ENCODE data around the gene MCM3.

MCM3 gene

DNA sequence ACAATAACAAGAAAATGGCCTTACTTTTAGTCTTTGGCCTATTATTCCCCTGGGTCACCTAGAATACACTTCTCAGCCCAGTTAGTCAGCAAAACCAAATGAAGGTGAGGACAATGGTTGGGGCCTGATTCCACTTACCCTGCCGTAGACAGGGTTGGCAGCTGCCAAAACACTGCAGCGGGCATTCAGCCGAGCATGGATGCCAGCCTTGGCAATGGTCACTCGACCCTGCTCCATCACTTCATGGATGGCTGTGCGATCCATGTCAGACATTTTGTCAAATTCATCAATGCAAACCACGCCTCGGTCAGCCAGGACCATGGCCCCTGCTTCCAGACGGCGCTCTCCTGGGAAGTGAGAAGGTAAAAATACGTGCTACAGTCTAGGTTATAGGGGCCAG, 8.4 kb downstream of the MCM3 start:
- TF ChIP-seq CTCF (IDR thresholded peaks at IDR 0.05; ENCODE audit: low read length, missing control alignments) = no peak
- no peak overlapping the region for H3K4me3 ChIP-seq (replicated peaks; ENCODE audit: low read depth, low read length)
- DNase-seq (ENCODE audit: low read depth) = no peak

GRCh38 chr6:52271852-52272460, 12.6 kb downstream of the MCM3 start:
- TF ChIP-seq CTCF (IDR thresholded peaks at IDR 0.05; ENCODE audit: low read length, missing control alignments) = no peak
- no peak overlapping the region for H3K4me3 ChIP-seq (replicated peaks; ENCODE audit: low read depth, low read length)
- DNase-seq (ENCODE audit: low read depth) = peak; percentile 8

GRCh38 chr6:52263709-52264540, 20.6 kb downstream of the MCM3 start:
- H3K4me3 ChIP-seq (replicated peaks; ENCODE audit: low read depth, low read length) = no peak overlapping the region
- peak; percentile 72 for DNase-seq (ENCODE audit: low read depth)
- TF ChIP-seq CTCF (IDR thresholded peaks at IDR 0.05; ENCODE audit: low read length, missing control alignments) = peak; percentile 100

- TF ChIP-seq CTCF (IDR thresholded peaks at IDR 0.05; ENCODE audit: low read length, missing control alignments) = no peak
- H3K4me3 ChIP-seq (replicated peaks; ENCODE audit: low read depth, low read length) = no peak overlapping the region
- no peak for DNase-seq (ENCODE audit: low read depth)
Observed at GRCh38 chr6:52262620-52263344, 21.8 kb downstream of the MCM3 start.

GRCh38 chr6:52261229-52261628, 23.3 kb downstream of the MCM3 start:
- no peak overlapping the region for H3K4me3 ChIP-seq (replicated peaks; ENCODE audit: low read depth, low read length)
- no peak for TF ChIP-seq CTCF (IDR thresholded peaks at IDR 0.05; ENCODE audit: low read length, missing control alignments)
- DNase-seq (ENCODE audit: low read depth) = no peak

- DNase-seq (ENCODE audit: low read depth) = no peak
- H3K4me3 ChIP-seq (replicated peaks; ENCODE audit: low read depth, low read length) = no peak overlapping the region
- no peak for TF ChIP-seq CTCF (IDR thresholded peaks at IDR 0.05; ENCODE audit: low read length, missing control alignments)
Observed at GRCh38 chr6:52260634-52261033, 23.9 kb downstream of the MCM3 start.

All from fibroblast of pulmonary artery (primary cell).